SK-N-SH (cell line): Measurements from ENCODE around the gene ABCG1.

Source experiments
- EZH2phosphoT487 ChIP-seq: fragments of 200-600 bp; sonication (generic); IDR thresholded peaks from 2 replicates; pipeline ENCODE4 v1.6.1; 2017; ENCODE audit warnings: low read depth, mixed run types, mild to moderate bottlenecking, antibody characterized with exemption, moderate library complexity, borderline replicate concordance
- PBX3 ChIP-seq: IDR thresholded peaks from 2 replicates; pipeline ENCODE4; 2012
- POLR2AphosphoS5 ChIP-seq: IDR thresholded peaks from 2 replicates; pipeline ENCODE4 v1.6.1; 2012; ENCODE audit warnings: low read depth, low read length
- RAD21 ChIP-seq: IDR thresholded peaks from 2 replicates; pipeline ENCODE4 v1.6.1; 2012; ENCODE audit warnings: mild to moderate bottlenecking, low read length
- TAF1 ChIP-seq: IDR thresholded peaks from 2 replicates; pipeline ENCODE4 v1.6.1; 2012; ENCODE audit warnings: low read depth, mild to moderate bottlenecking, low read length, moderate library complexity, borderline replicate concordance
- TEAD4 ChIP-seq: IDR thresholded peaks from 2 replicates; pipeline ENCODE4 v1.4.0; 2012; ENCODE audit warnings: mild to moderate bottlenecking, borderline replicate concordance; ENCODE audit not compliant: insufficient read depth
- USF2 ChIP-seq: fragments of 150-350 bp; IDR thresholded peaks from 2 replicates; pipeline ENCODE4 v1.6.1; 2017; ENCODE audit warnings: antibody characterized with exemption, low read length, low read depth, borderline replicate concordance
- TF ChIP-seq, protein P1 (sequence below): fragments of 200-600 bp; sonication (generic); IDR thresholded peaks from 2 replicates; pipeline ENCODE4 v1.6.1; 2017; ENCODE audit warnings: antibody characterized with exemption, mild to moderate bottlenecking, moderate library complexity
- TF ChIP-seq, protein P2 (sequence below): IDR thresholded peaks from 2 replicates; pipeline ENCODE4 v1.4.0; 2012; ENCODE audit warnings: low read depth, borderline replicate concordance
- TF ChIP-seq, protein P3 (sequence below): IDR thresholded peaks from 2 replicates; pipeline ENCODE4 v1.4.0; 2012; ENCODE audit warnings: low read depth, borderline replicate concordance

DNA sequence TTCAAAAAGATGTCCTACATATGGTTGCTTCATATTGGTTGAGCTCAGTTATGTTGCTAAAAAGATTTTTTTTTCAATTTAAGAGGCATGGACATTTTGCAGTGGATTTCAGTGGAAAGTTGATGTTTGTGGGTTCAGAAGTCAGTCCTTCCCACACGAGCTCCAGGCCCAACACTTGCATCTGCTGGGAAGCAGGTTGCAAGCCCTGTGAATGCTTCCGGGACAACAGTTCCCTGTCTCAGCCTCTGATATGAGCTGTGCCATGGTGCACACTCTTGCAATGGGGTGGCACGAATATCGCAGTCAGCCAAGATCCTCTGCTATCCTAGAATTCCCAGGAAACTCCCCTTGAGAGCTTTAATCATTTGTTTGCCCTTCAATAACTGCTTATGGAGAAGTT, 30.3 kb upstream of the ABCG1 start:
- TF ChIP-seq, protein P1, sequence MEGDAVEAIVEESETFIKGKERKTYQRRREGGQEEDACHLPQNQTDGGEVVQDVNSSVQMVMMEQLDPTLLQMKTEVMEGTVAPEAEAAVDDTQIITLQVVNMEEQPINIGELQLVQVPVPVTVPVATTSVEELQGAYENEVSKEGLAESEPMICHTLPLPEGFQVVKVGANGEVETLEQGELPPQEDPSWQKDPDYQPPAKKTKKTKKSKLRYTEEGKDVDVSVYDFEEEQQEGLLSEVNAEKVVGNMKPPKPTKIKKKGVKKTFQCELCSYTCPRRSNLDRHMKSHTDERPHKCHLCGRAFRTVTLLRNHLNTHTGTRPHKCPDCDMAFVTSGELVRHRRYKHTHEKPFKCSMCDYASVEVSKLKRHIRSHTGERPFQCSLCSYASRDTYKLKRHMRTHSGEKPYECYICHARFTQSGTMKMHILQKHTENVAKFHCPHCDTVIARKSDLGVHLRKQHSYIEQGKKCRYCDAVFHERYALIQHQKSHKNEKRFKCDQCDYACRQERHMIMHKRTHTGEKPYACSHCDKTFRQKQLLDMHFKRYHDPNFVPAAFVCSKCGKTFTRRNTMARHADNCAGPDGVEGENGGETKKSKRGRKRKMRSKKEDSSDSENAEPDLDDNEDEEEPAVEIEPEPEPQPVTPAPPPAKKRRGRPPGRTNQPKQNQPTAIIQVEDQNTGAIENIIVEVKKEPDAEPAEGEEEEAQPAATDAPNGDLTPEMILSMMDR, result no peak
- TF ChIP-seq, protein P2, sequence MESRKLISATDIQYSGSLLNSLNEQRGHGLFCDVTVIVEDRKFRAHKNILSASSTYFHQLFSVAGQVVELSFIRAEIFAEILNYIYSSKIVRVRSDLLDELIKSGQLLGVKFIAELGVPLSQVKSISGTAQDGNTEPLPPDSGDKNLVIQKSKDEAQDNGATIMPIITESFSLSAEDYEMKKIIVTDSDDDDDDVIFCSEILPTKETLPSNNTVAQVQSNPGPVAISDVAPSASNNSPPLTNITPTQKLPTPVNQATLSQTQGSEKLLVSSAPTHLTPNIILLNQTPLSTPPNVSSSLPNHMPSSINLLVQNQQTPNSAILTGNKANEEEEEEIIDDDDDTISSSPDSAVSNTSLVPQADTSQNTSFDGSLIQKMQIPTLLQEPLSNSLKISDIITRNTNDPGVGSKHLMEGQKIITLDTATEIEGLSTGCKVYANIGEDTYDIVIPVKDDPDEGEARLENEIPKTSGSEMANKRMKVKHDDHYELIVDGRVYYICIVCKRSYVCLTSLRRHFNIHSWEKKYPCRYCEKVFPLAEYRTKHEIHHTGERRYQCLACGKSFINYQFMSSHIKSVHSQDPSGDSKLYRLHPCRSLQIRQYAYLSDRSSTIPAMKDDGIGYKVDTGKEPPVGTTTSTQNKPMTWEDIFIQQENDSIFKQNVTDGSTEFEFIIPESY, result no peak
- no peak for TF ChIP-seq EZH2phosphoT487
- no peak for TF ChIP-seq PBX3
- TF ChIP-seq TAF1, result no peak
- no peak for TF ChIP-seq TEAD4
- TF ChIP-seq RAD21, result no peak
- TF ChIP-seq, protein P3, sequence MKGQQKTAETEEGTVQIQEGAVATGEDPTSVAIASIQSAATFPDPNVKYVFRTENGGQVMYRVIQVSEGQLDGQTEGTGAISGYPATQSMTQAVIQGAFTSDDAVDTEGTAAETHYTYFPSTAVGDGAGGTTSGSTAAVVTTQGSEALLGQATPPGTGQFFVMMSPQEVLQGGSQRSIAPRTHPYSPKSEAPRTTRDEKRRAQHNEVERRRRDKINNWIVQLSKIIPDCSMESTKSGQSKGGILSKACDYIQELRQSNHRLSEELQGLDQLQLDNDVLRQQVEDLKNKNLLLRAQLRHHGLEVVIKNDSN, result no peak
- TF ChIP-seq POLR2AphosphoS5, result no peak
- TF ChIP-seq USF2, result no peak
